Karpas-422 (cell line): ENCODE results near the gene TAF11L11. TPM values are rescaled to one million over a fixed set of nuclear protein-coding genes. Genes with fewer than 3 reads are reported as not detected.
"Not testable (repeated sequence)": the region's sequence is repeated elsewhere in the genome, so short reads cannot be mapped to it uniquely, and the experiment has no call there.

Experiments used
- DNase-seq: peaks from one replicate; pipeline ENCODE4 v3.0.0-alpha.2; 2015
- H2AFZ ChIP-seq: fragments of 200-600 bp; sonication (generic); 2 replicates; pipeline ENCODE4 v1.6.1; 2014; ENCODE audit warnings: antibody characterized with exemption, low read length, mixed read lengths
- H3K27ac ChIP-seq: fragments of 200-600 bp; sonication (generic); 2 replicates; pipeline ENCODE4 v1.5.1; 2014; ENCODE audit warnings: mild to moderate bottlenecking, low read length, moderate library complexity
- H3K27me3 ChIP-seq: fragments of 200-600 bp; sonication (generic); 2 replicates; pipeline ENCODE4 v1.6.1; 2014; ENCODE audit warnings: low read length, mixed read lengths
- H3K36me3 ChIP-seq: fragments of 200-600 bp; sonication (generic); 2 replicates; pipeline ENCODE4 v1.6.1; 2014; ENCODE audit warnings: low read length, mixed read lengths; ENCODE audit not compliant: insufficient read depth
- H3K4me1 ChIP-seq: fragments of 200-600 bp; sonication (generic); 2 replicates; pipeline ENCODE4 v1.6.1; 2014; ENCODE audit warnings: mild to moderate bottlenecking, low read length, mixed read lengths
- H3K4me2 ChIP-seq: fragments of 200-600 bp; sonication (generic); 2 replicates; pipeline ENCODE4 v1.6.1; 2014; ENCODE audit warnings: low read length, low read depth, mild to moderate bottlenecking; ENCODE audit not compliant: poor library complexity, severe bottlenecking
- H3K4me3 ChIP-seq: fragments of 200-600 bp; sonication (generic); 2 replicates; pipeline ENCODE4 v1.5.1; 2014; ENCODE audit warnings: mild to moderate bottlenecking, antibody characterized with exemption, low read length, mixed read lengths
- H3K79me2 ChIP-seq: fragments of 200-600 bp; sonication (generic); 2 replicates; pipeline ENCODE4 v1.6.1; 2014; ENCODE audit warnings: mild to moderate bottlenecking, low read length, mixed read lengths
- H3K9ac ChIP-seq: fragments of 200-600 bp; sonication (generic); 2 replicates; pipeline ENCODE4 v1.6.0; 2014; ENCODE audit warnings: low read length
- H3K9me2 ChIP-seq: fragments of 200-600 bp; sonication (generic), shearing (Covaris generic); replicated peaks from 2 replicates; pipeline ENCODE4 v1.6.0; 2014; ENCODE audit warnings: mild to moderate bottlenecking, low read length, moderate library complexity; ENCODE audit not compliant: insufficient read depth
- H3K9me3 ChIP-seq: fragments of 300-700, 200-600 bp; sonication (generic); 2 replicates; pipeline ENCODE4 v1.6.1; 2014; ENCODE audit warnings: low read length, mixed read lengths
- H4K20me1 ChIP-seq: fragments of 200-600 bp; sonication (generic); 2 replicates; pipeline ENCODE4 v1.6.1; 2014; ENCODE audit warnings: mild to moderate bottlenecking, antibody characterized with exemption, low read length, low read depth; ENCODE audit not compliant: insufficient read depth
- total RNA-seq: library from RNA; depleted of rRNA; stranded (reverse); fragments of >200 nt; shearing (Covaris generic); gene quantifications from 2 replicates; pipeline ENCODE4 v1.2.3, GENCODE V29; 2014; ENCODE audit warnings: low replicate concordance

Gene TAF11L11
- total RNA-seq, 1 experiment from 2014 or later = not detected

GRCh38 chr5:17614872-17615605, 11.1 kb downstream of the TAF11L11 start:
- no peak overlapping the region for H2AFZ ChIP-seq
- no peaks in the 10 kb centered on the region for H3K9me3 ChIP-seq
- no peaks in the 10 kb centered on the region for H3K4me1 ChIP-seq
- no peaks in the 10 kb centered on the region for H3K27me3 ChIP-seq
- no peak overlapping the region for H3K4me3 ChIP-seq
- H3K4me2 ChIP-seq = no peak overlapping the region
- no peak overlapping the region for H3K9ac ChIP-seq
- no peaks in the 10 kb centered on the region for H3K9me2 ChIP-seq
- DNase-seq = no peak
- H3K79me2 ChIP-seq = no peaks in the 10 kb centered on the region
- no peaks in the 10 kb centered on the region for H3K36me3 ChIP-seq
- H4K20me1 ChIP-seq = no peaks in the 10 kb centered on the region
- H3K27ac ChIP-seq = no peak overlapping the region

DNA sequence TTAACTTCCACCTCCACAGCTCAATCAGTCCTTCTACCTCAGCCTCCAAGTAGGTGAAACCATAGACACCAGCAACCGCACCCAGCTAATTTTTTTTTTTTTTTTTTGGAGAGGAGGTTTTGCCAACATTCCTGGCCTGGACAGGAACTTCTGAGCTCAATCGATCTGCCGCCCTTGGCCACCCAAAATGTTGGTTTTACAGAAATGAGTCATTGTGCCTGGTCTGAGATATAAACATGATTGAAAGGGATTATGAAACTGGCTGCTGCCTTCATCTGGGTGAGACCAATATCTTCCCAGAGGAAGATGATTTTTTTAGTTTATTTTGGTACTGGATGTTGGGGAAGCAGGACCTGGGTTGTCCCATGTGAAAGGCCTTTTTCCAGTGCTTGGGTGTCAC, 15.4 kb downstream of the TAF11L11 start:
- Histone ChIP-seq H3K4me3 (no peak overlapping the region), H3K4me1 (no peaks in the 10 kb centered on the region), H3K79me2 (no peaks in the 10 kb centered on the region), H2AFZ (no peak overlapping the region), H3K9ac (no peak overlapping the region), H3K9me3 (no peaks in the 10 kb centered on the region; the same call in 1 of the 2 replicates), H3K27me3 (no peaks in the 10 kb centered on the region), H3K27ac (no peak overlapping the region), H3K4me2 (no peak overlapping the region), H3K9me2 (no peaks in the 10 kb centered on the region), H4K20me1 (no peaks in the 10 kb centered on the region), H3K36me3 (no peaks in the 10 kb centered on the region)
- DNase-seq = no peak

DNA sequence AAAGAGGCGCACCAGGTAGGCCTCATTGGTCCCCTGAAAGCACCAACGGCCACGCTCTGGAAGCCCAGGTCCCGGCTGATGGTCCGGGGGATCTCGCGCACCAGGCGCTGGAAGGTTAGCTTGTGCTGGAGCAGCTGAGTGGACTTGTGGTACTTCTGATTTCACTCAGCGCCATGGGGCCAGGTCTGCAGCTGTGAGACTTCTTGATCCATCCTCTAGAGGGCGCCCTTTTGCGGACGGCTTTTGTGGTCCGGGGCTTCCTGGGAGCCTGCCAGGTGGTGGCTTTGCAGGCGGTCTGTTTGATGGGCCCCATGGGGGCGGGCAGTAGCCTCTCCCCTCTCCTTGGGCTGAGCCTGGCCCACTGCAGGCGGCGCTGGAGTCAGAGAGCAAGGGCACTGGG, 16.6 kb downstream of the TAF11L11 start:
- Histone ChIP-seq H3K27ac (no peak overlapping the region), H3K4me2 (no peak overlapping the region), H3K4me1 (no peaks in the 10 kb centered on the region), H3K9me3 (peaks cover 3% of the 10 kb centered on the region; the same call in 1 of the 2 replicates), H2AFZ (no peak overlapping the region), H3K4me3 (no peak overlapping the region), H3K79me2 (no peaks in the 10 kb centered on the region), H3K27me3 (no peaks in the 10 kb centered on the region), H4K20me1 (no peaks in the 10 kb centered on the region), H3K36me3 (no peaks in the 10 kb centered on the region), H3K9ac (no peak overlapping the region), H3K9me2 (no peaks in the 10 kb centered on the region)
- no peak for DNase-seq

GRCh38 chr5:17625686-17626085, 21.7 kb downstream of the TAF11L11 start:
- no peaks in the 10 kb centered on the region for H3K27me3 ChIP-seq
- H3K4me2 ChIP-seq = no peak overlapping the region
- H3K36me3 ChIP-seq = no peaks in the 10 kb centered on the region
- H3K4me3 ChIP-seq = no peak overlapping the region
- no peaks in the 10 kb centered on the region for H4K20me1 ChIP-seq
- DNase-seq = no peak
- no peak overlapping the region for H3K27ac ChIP-seq
- peaks cover 3% of the 10 kb centered on the region; the same call in 1 of the 2 replicates for H3K9me3 ChIP-seq
- no peaks in the 10 kb centered on the region for H3K9me2 ChIP-seq
- no peak overlapping the region for H2AFZ ChIP-seq
- H3K79me2 ChIP-seq = no peaks in the 10 kb centered on the region
- no peaks in the 10 kb centered on the region for H3K4me1 ChIP-seq
- H3K9ac ChIP-seq = no peak overlapping the region

DNA sequence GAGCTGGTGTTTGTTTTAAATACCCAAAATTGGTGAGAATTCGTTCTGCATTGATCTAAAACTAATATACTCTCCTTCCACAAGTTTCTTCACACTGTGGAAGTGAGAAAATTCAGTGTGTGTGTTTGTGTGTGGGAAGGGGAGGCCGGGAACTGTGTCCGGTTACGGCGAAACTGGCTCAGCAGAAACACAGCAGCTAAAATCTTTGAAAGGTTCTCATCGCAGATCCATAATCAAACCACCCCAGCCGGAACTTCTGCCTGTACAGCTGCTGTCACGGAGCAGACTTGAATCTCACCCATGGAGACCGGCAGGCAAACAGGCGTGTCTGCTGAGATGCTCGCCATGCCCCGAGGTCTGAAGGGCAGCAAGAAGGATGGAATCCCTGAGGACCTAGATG, 27.8 kb downstream of the TAF11L11 start, which contains the start of gene TAF11L13:
Gene TAF11L13, plus strand, starts transcription at position 301 of the 400 bp plus-strand sequence.
- not testable (repeated sequence) for H3K4me3 ChIP-seq, DNase-seq, H2AFZ ChIP-seq, H3K27ac ChIP-seq, H3K4me2 ChIP-seq, H3K9me3 ChIP-seq, H3K4me1 ChIP-seq, H3K9ac ChIP-seq, H4K20me1 ChIP-seq, H3K27me3 ChIP-seq, H3K36me3 ChIP-seq, H3K79me2 ChIP-seq, H3K9me2 ChIP-seq

DNA sequence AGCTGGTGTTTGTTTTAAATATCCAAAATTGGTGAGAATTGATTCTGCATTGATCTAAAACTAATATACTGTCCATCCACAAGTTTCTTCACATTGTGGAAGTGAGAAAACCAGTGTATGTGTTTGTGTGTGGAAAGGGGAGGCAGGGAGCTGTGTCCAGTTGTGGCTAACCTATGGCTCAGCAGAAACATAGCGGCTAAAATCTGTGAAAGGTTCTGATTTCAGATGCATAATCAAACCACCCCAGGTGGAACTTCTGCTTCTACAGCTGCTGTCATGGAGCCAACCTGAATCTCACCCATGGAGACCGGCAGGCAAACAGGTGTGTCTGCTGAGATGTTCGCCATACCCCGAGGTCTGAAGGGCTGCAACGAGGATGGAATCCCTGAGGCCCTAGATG, 30.2 kb downstream of the TAF11L11 start, which contains the start of gene TAF11L14:
Gene TAF11L14, plus strand, starts transcription at position 301 of the 400 bp plus-strand sequence.
- Histone ChIP-seq H3K4me2 (no peak within 1 kb of the TSS), H3K4me1 (no peaks in the 10 kb centered on the region), H3K27me3 (no peaks in the 10 kb centered on the region), H4K20me1 (no peaks in the 10 kb centered on the region), H2AFZ (no peak within 1 kb of the TSS), H3K9me2 (no peaks in the 10 kb centered on the region), H3K27ac (no peak within 1 kb of the TSS), H3K36me3 (no peaks in the 10 kb centered on the region), H3K9ac (no peak within 1 kb of the TSS), H3K79me2 (no peaks in the 10 kb centered on the region), H3K9me3 (no peaks in the 10 kb centered on the region), H3K4me3 (no peak within 1 kb of the TSS)
- DNase-seq = no peak

DNA sequence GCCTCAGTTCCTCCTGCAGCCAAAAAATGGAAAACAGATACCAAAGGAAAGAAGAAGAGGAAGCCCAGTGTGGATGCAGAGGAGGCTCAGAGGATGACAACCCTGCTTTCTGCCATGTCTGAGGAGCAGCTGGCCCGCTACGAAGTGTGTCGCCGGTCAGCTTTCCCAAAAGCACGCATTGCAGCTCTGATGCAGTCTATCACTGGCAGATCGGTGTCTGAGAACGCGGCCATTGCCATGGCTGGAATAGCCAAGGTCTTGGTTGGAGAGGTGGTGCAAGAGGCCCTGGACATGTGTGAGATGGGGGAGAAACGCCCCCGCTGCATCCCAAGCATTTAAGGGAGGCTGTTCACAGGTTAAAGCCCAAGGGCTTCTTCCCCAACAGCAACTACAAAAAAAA, 45.2 kb downstream of the TAF11L11 start:
- H3K9ac ChIP-seq, DNase-seq: not testable (repeated sequence)

GRCh38 chr5:17655201-17655759, 51.3 kb downstream of the TAF11L11 start:
- not testable (repeated sequence) for H3K9me3 ChIP-seq, H2AFZ ChIP-seq, H3K9me2 ChIP-seq, H4K20me1 ChIP-seq, H3K9ac ChIP-seq, H3K4me1 ChIP-seq, H3K79me2 ChIP-seq, H3K36me3 ChIP-seq, H3K27ac ChIP-seq, H3K4me2 ChIP-seq, H3K4me3 ChIP-seq, H3K27me3 ChIP-seq, DNase-seq

More for the DNA sequence above, 45.2 kb downstream of the TAF11L11 start:
- H3K36me3 ChIP-seq, H4K20me1 ChIP-seq, H3K4me1 ChIP-seq, H3K27ac ChIP-seq, H3K4me3 ChIP-seq, H3K4me2 ChIP-seq, H3K9me2 ChIP-seq, H2AFZ ChIP-seq, H3K79me2 ChIP-seq, H3K9me3 ChIP-seq, H3K27me3 ChIP-seq: not testable (repeated sequence)
